Mammary epithelial cell (primary cell): ENCODE measurements around the gene PEMT.

Experiments used
- EZH2 ChIP-seq: IDR thresholded peaks from 2 replicates; pipeline ENCODE4 v1.6.1; 2012; ENCODE audit warnings: low read length, inconsistent platforms, borderline replicate concordance
- TF ChIP-seq, protein P1 (sequence below), 2 donors: IDR thresholded peaks in 1 of 2; conservative IDR thresholded peaks in 1 of 2; 2 replicates each; pipeline ENCODE4 v1.5.1; 2011 to 2012; ENCODE audit warnings: inconsistent platforms in 2 of 2, low read length in 2 of 2, mild to moderate bottlenecking in 2 of 2, control low read depth in 1 of 2, low read depth in 1 of 2; ENCODE audit not compliant: insufficient read depth in 1 of 2; ENCODE audit errors: extremely low read depth in 1 of 2

DNA sequence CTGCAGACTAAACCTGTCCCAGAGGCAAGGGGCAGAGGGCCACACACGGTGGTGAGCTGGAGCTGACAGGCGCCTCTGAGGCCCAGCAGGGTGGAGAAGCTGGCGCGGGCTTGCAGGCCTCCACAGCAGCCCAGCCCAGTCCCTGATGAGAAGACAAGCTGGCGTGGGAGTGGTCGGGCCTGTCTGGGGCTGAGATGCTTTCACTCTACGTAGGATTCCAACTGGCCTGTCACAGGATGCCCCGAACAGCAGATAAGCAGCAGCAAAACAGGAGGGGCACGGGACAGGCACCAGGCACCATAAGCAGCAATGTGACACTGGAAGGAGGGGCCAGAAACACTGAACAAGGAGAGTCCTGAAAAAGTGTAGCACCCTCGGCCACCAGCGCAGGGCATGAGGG, 40.1 kb downstream of the PEMT start:
- TF ChIP-seq, protein P1, sequence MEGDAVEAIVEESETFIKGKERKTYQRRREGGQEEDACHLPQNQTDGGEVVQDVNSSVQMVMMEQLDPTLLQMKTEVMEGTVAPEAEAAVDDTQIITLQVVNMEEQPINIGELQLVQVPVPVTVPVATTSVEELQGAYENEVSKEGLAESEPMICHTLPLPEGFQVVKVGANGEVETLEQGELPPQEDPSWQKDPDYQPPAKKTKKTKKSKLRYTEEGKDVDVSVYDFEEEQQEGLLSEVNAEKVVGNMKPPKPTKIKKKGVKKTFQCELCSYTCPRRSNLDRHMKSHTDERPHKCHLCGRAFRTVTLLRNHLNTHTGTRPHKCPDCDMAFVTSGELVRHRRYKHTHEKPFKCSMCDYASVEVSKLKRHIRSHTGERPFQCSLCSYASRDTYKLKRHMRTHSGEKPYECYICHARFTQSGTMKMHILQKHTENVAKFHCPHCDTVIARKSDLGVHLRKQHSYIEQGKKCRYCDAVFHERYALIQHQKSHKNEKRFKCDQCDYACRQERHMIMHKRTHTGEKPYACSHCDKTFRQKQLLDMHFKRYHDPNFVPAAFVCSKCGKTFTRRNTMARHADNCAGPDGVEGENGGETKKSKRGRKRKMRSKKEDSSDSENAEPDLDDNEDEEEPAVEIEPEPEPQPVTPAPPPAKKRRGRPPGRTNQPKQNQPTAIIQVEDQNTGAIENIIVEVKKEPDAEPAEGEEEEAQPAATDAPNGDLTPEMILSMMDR (conservative IDR thresholded peaks at IDR 0.05 in 1 of 2, IDR thresholded peaks at IDR 0.05 in 1 of 2; ENCODE audit: extremely low read depth in 1 of 2, insufficient read depth in 1 of 2, low read depth in 1 of 2, low read length in 2 of 2): no peak
- TF ChIP-seq EZH2: no peak
